Colon (tissue), 2 donors: ENCODE measurements around the gene TPK1.
"Not testable (repeated sequence)": the region's sequence is repeated elsewhere in the genome, so short reads cannot be mapped to it uniquely, and the experiment has no call there.

ENCODE experiments used
- FAIRE-seq: peaks from 2 replicates; lab custom pipeline; 2012; peaks lifted over from hg19 to GRCh38; lab: Jason Lieb, UNC
- donor health status: control.
- donor health status: control.

The TPK1 gene

DNA sequence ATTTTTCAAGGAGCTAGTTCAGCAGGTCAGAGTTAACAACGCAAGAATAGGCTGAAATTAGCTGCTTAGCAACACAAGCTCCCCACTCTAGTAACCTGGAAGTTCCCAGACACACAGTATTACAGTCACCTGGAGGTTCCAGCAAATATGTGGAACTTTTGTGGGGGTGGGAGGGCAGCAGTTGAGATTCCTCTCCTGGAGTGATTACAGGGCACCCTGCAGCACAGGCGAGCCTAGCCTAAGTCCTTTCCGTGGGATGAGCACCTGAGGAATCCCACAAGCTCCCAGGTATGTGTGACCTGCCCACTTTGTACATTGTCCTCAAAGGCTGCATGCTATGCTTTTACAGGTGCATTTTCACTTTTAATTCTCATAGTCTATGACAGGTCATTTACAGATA lies 13.6 kb downstream of the TPK1 start:
- FAIRE-seq, result no peak

GRCh38 chr7:144821067-144821466 lies 14.8 kb downstream of the TPK1 start:
- FAIRE-seq, result no peak

DNA sequence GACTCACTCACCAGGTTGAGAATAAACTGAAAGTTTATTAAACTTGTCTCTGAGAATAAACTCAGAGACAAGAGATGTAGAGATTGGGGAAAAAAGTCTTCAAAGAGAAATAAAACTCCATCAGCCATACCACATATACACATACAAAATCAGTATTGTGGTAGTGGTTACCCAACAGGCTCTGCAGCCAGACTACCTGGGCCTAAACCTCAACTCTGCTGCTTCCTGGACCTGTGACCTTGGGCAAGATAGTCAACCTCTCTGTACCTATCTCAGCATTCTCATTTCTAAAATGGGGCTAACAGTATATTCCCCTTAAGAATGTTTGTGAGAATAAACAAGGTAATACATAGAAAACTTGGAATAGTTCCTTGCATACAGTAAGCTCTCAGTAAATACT lies 15.3 kb downstream of the TPK1 start:
- FAIRE-seq, result no peak

DNA sequence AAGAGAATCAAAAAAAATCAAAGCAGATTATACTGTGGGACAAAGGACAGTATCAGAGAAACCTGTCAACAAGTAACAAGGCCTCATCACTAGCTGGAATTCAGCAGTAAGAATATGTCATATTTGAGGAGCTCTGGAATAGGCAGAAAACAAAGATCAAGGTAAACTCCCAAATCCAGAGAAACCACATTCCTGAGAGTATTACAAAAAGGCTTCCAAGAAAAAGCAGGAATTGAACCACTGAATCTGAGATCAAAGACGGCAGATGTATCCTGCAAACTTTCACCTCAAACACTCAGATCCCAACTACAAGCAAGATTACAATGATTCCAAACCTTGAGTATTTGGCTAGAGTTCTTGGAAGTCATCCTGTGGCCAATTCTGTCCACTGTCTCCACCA lies 16.3 kb downstream of the TPK1 start:
- no peak for FAIRE-seq

GRCh38 chr7:144818511-144818910 lies 17.3 kb downstream of the TPK1 start:
- FAIRE-seq, result no peak

DNA sequence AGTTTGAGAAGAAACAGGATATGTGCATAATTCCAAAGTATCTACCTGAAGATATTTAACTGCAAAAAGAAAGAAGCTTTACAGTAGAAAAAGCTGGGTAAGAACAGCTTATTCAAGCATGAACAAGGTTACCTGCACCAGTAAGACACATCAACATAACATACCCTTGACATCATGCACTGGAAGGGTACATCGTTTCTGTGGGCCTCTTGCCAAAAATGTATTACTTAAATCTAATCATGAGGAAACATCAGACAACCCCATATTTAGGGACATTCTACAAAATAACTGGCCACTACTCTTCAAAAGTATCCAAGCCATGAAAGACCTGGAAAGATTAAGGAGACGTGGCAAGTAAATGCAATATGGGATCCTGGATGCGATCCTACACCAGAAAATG lies 18.9 kb downstream of the TPK1 start:
- FAIRE-seq, result no peak

DNA sequence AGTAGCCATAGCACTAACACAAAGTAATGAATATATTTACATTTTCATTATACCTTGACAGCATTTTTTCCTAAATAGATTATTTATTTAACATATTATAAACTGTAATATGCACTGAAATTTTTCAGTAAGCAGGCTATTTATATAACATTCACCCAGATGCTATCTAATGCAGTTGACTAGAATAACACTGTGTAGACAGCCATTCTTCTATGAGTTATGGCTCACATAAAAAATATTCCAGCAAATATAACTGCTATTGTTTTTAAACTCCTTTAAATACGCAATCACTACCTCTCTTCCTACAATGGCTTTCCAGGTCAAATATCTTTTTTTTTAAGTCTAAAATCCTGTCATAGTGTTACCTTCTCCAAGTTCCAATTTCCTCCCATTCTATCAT lies 21.6 kb downstream of the TPK1 start:
- FAIRE-seq, result no peak

- no peak for FAIRE-seq
These were observed 23.2 kb downstream of the TPK1 start for GRCh38 chr7:144812379-144813283.

DNA sequence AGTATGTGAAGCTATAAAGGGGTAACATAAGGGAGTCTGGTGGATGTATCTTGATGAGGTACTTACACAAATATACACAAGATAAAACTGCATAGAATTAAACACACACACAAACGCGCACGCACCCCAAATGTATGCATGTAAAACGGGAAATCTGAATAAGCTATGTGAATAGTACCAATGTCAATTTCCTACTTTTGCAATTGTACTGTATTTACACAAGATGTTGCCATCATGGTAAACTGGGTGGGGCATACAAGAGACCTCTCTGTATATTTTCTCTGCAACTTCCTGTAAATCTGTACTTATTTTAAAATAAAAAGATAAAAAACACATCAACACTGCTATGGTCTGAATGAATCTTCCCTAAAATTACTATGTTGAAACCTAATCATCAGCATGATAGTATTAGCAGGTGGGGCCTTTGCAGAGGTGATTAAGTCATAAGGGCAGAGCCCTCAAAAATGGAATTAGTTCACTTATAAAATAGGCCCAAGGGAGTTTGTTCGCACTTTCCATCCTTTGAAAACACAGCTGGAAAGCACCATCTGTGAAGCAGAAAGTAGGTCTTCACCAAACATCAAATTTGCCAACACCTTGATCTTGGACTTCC lies 30.1 kb downstream of the TPK1 start:
- FAIRE-seq, result no peak

- FAIRE-seq, result not testable (repeated sequence)
These were observed 35.0 kb downstream of the TPK1 start for GRCh38 chr7:144800678-144801436.

DNA sequence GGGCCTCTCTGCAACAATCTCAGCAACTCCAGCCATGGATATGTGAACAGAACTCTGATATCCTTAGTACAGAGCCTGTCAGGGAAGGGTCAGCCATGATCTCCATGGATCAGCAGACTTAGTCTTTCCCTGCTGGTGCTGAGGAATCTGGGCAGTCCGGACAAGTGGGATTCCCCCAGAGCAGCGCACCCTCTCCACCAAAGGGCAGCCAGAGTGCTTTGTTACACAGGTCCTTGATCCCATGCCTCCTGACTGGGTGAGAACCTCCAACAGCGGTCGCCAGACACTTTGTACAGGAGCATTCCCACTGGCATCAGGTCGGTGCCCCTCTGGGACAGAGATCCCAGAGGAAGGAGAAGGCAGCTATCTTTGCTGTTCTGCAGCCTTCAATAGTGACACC lies 38.9 kb downstream of the TPK1 start:
- FAIRE-seq, result no peak

DNA sequence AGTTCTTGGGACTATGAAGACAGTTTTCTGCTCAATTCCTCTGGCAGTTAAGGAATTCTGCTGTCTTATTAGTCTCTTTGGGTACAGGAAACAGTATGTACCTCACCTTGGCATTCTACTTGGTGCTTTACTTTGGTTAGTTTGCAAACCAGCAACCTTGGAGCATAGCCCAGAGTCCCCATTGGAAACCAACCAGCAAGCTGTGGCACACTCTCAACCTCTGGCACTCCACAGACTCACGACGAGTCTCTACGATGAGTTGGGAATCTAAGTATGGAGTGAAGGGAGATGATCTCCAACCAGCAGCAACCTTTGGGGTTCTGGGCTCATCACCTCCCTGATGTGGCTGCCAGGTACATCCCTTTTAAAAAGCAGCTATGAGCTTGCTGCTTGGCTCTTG lies 43.8 kb downstream of the TPK1 start:
- no peak for FAIRE-seq

- FAIRE-seq, result no peak
These were observed 44.4 kb downstream of the TPK1 start for GRCh38 chr7:144791488-144791887.

- no peak for FAIRE-seq
These were observed 48.7 kb downstream of the TPK1 start for GRCh38 chr7:144787127-144787526.

DNA sequence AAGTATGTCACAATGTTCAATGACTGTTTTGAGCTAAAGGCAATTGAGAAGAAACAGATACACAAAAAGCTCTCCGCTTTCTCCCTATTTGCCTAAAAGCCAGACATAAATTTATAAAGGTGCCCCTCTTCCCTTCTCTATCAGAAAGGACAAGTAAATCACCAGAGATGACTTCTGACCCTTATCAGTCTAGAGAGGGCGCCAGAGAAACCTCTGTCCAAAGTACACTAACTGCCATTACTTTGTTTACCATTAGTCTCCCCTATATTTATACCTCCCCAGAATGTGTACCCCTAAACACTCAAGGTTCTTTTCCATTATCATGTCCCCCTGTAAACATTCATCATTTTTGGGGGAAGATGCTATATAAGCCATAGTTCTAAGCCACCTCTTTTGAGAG lies 49.3 kb downstream of the TPK1 start:
- no peak for FAIRE-seq

DNA sequence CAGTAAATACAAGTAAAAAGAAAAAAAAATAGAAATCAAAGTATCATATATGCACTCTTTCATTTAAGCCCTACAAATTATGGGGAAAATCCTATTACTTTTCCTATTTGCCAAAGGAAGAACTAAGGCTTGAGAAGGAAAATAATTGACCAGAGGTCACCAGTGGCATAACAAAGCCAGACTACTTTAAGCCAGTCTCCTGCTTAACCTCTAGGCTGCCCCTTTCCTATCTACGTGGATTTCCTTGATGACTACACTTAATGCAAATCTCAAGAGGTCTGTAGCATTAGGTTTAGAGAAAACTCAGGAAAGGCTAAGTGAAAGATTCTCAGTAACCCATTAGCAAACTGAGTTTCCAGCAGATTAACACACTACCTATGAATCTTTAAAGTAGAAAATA lies 49.8 kb downstream of the TPK1 start:
- no peak for FAIRE-seq

- no peak for FAIRE-seq
These were observed 50.3 kb downstream of the TPK1 start for GRCh38 chr7:144785521-144785920.

- no peak for FAIRE-seq
These were observed 50.9 kb downstream of the TPK1 start for GRCh38 chr7:144784943-144785342.

- no peak for FAIRE-seq
These were observed 51.4 kb downstream of the TPK1 start for GRCh38 chr7:144784441-144784840.

GRCh38 chr7:144782883-144783282 lies 53.0 kb downstream of the TPK1 start:
- FAIRE-seq, result no peak

DNA sequence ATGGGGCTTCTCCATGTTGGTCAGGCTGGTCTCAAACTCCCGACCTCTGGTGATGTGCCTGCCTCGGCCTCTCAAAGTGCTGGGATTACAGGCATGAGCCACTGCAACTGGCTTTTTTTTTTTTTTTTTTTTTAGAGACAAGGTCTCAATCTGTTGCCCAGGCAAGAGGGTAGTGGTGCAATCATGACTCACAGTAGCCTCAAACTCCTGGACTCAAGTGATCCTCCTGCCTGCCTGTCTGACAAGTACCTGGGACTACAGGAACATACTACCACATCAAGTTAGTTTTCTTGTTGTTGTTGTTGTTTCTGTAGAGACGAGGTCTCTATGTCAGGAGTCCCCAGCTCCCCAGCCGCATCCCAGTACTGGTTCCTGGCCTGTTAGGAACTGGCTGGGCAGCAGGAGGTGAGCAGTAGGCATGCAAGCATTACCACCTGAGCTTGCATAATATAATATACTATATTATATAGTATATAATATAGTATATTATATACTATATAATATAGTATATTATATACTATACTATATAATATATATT lies 55.7 kb downstream of the TPK1 start:
- FAIRE-seq, result no peak

GRCh38 chr7:144777889-144778288 lies 58.0 kb downstream of the TPK1 start:
- not testable (repeated sequence) for FAIRE-seq
